Endothelial cell (in vitro differentiated cells): ENCODE measurements around the gene GBE1. TPM values are rescaled to one million over a fixed set of nuclear protein-coding genes. Genes with fewer than 3 reads are reported as not detected.

Source experiments
- DNase-seq: peaks from one replicate; pipeline ENCODE4 v3.0.0; 2021; ENCODE audit warnings: low spot score
- H3K27ac Mint-ChIP-seq: one replicate; pipeline ENCODE4 v1.8.0; 2021; ENCODE audit warnings: mixed read lengths, inconsistent platforms; ENCODE audit not compliant: unreplicated experiment
- H3K27me3 Mint-ChIP-seq: one replicate; pipeline ENCODE4 v1.8.0; 2021; ENCODE audit warnings: mild to moderate bottlenecking, moderate library complexity, mixed read lengths, inconsistent platforms; ENCODE audit not compliant: unreplicated experiment
- H3K36me3 Mint-ChIP-seq: one replicate; pipeline ENCODE4 v1.8.0; 2021; ENCODE audit warnings: mild to moderate bottlenecking, low read depth, mixed read lengths, inconsistent platforms; ENCODE audit not compliant: unreplicated experiment
- H3K4me1 Mint-ChIP-seq: one replicate; pipeline ENCODE4 v1.8.0; 2021; ENCODE audit warnings: mild to moderate bottlenecking, mixed read lengths, inconsistent platforms; ENCODE audit not compliant: unreplicated experiment
- H3K4me3 Mint-ChIP-seq: one replicate; pipeline ENCODE4 v1.8.0; 2021; ENCODE audit warnings: mild to moderate bottlenecking, mixed read lengths, inconsistent platforms; ENCODE audit not compliant: unreplicated experiment
- H3K9me3 Mint-ChIP-seq: one replicate; pipeline ENCODE4 v1.8.0; 2021; ENCODE audit warnings: mixed read lengths, inconsistent platforms; ENCODE audit not compliant: unreplicated experiment
- total RNA-seq: library from RNA; stranded (reverse); fragmentation: NEBNext Ultra II Directional; extraction: Animal tissue kit (Norgen Biotek cat#: 25700); gene quantifications from one replicate; pipeline ENCODE4 v1.2.1, GENCODE V29; 2021; ENCODE audit not compliant: unreplicated experiment
- TF ChIP-seq, protein P1 (sequence below): fragments of 200-600 bp; sonication (generic); IDR thresholded peaks from one replicate; pipeline ENCODE4 v1.5.0; 2021; ENCODE audit warnings: antibody characterized with exemption; ENCODE audit not compliant: unreplicated experiment

The GBE1 gene
- total RNA-seq, 1 donor from 2014 or later: 15.6 TPM

DNA sequence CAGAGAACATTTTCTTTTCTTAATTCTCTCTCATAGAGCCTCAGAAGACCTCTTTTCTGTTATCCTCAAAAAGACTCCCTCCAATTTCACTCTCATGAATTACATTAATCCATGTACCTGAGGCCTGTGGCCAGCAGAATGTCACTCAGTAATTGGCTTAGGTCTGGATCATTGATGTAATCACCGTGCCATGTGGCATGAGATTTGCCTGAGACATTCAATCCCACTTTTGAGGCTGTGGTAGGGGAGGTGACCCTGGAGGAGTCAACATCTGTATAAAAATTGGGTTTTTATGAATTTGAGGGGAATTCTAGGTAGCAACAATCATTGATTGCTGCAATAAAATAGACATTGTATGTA is 295.3 kb downstream of the GBE1 start:
- Mint-ChIP-seq H3K9me3 (no peaks in the 10 kb centered on the region), H3K27ac (no peak overlapping the region), H3K4me3 (no peak overlapping the region), H3K27me3 (no peaks in the 10 kb centered on the region), H3K4me1 (peaks cover 17% of the 10 kb centered on the region), H3K36me3 (no peaks in the 10 kb centered on the region)
- TF ChIP-seq, protein P1, sequence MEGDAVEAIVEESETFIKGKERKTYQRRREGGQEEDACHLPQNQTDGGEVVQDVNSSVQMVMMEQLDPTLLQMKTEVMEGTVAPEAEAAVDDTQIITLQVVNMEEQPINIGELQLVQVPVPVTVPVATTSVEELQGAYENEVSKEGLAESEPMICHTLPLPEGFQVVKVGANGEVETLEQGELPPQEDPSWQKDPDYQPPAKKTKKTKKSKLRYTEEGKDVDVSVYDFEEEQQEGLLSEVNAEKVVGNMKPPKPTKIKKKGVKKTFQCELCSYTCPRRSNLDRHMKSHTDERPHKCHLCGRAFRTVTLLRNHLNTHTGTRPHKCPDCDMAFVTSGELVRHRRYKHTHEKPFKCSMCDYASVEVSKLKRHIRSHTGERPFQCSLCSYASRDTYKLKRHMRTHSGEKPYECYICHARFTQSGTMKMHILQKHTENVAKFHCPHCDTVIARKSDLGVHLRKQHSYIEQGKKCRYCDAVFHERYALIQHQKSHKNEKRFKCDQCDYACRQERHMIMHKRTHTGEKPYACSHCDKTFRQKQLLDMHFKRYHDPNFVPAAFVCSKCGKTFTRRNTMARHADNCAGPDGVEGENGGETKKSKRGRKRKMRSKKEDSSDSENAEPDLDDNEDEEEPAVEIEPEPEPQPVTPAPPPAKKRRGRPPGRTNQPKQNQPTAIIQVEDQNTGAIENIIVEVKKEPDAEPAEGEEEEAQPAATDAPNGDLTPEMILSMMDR: no peak
- DNase-seq: no peak

DNA sequence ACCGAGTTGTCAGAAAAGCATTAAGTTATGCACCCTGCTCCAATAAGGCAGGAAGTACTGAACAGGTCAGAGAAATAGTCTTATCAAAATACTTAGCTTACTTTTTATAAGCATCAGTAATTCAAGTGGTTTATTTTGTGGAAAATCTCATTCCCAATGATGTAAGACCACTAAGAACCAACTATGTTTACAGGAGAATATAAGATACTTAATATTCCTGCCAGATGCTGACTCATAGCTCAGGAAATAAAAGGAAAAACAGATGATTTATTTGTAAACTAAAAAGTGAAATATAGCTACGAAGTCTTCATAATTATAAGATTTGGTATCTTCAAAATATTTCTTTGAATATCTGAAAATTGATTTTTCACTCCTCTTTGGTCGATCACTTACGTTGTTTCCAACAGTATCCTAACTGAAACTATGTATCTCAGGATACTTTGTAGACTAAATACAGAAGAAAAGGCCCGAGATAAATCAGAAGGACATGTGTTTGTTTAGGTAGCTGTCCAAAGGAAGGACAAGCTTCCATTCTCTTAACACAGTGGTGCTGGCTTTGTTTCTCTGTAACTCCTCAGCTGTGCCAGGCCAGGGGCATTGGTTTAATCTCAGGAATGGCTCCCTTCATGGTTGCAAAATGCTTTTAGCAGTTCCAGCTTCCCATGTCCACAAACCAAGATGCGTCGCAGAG is 295.8 kb downstream of the GBE1 start:
- TF ChIP-seq, protein P1: no peak
- Mint-ChIP-seq H3K4me1 (peaks cover 18% of the 10 kb centered on the region), H3K4me3 (no peak overlapping the region), H3K36me3 (no peaks in the 10 kb centered on the region), H3K9me3 (no peaks in the 10 kb centered on the region), H3K27me3 (no peaks in the 10 kb centered on the region), H3K27ac (no peak overlapping the region)
- DNase-seq: no peak

DNA sequence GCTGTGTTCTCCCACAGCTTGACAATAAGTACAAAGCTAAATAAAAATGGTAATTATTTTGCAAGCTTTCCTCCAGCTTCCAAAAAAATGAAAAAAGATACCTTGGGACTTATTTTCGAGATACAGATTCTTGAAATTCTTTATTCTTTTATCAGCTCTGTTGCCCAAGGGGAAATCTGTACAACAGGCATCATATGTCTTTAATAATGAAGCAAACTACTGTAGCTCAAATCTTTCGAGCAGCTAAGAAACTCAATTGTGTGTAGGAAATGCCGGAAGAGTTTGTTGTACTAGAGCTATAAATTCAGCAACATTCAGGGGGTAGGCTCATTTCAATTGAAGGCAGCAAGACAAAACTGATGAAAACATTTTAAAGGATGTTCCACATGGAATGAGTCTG is 297.7 kb downstream of the GBE1 start:
- Mint-ChIP-seq H3K4me1 (peaks cover 16% of the 10 kb centered on the region), H3K27me3 (no peaks in the 10 kb centered on the region), H3K4me3 (no peak overlapping the region), H3K36me3 (no peaks in the 10 kb centered on the region), H3K9me3 (no peaks in the 10 kb centered on the region), H3K27ac (no peak overlapping the region)
- DNase-seq: no peak
- TF ChIP-seq, protein P1: no peak

DNA sequence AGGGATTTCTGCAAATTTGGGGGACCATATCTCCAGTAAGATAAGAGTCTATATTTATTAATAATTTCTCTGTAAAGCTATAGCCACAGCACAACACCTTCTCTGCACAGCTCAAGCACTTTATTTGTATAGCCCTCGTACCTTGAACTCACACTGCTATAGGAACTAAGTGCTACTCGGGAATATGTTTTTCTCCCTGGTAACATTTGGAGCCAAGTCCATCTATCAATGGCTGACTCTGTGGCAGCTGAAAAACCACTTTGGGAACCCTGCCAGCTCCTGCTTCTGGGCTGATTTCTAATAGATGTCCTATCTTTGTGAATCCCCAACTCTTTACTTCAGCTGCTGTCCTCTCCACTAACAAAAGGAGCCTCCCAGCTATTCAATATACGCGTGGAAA is 298.5 kb downstream of the GBE1 start:
- Mint-ChIP-seq H3K36me3 (no peaks in the 10 kb centered on the region), H3K27me3 (no peaks in the 10 kb centered on the region), H3K27ac (no peak overlapping the region), H3K4me3 (no peak overlapping the region), H3K4me1 (peaks cover 16% of the 10 kb centered on the region), H3K9me3 (no peaks in the 10 kb centered on the region)
- TF ChIP-seq, protein P1: no peak
- no peak for DNase-seq

DNA sequence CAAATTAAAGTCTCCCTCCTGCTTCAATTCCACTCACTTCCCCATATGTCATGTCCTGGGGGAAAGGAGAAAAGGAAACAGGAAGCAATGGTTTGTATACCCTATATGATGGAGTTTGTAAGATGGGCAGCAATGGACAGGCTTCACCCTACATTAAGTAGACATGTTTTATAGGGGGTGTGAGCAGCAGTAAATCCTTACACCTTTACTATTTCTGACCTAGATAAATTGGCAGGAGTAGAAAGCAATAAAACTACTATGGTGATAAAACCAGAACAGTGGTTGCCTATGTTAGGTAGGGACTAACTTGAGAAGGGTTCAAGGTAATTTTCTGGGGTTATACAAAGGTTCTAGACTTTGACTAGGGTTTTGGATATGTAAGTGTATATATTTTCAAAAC is 301.7 kb downstream of the GBE1 start:
- H3K4me1 Mint-ChIP-seq: peaks cover 11% of the 10 kb centered on the region

More for the DNA sequence above, 301.7 kb downstream of the GBE1 start:
- no peak overlapping the region for H3K4me3 Mint-ChIP-seq
- no peaks in the 10 kb centered on the region for H3K27me3 Mint-ChIP-seq
- no peaks in the 10 kb centered on the region for H3K36me3 Mint-ChIP-seq
- no peak for DNase-seq
- H3K9me3 Mint-ChIP-seq: no peaks in the 10 kb centered on the region
- H3K27ac Mint-ChIP-seq: no peak overlapping the region
- TF ChIP-seq, protein P1: no peak
